Neutrophil (primary cell): Measurements from ENCODE around the gene MZT2A.
"Not testable (repeated sequence)": the region's sequence is repeated elsewhere in the genome, so short reads cannot be mapped to it uniquely, and the experiment has no call there.

Source experiments
- H3K27ac ChIP-seq: fragments of 200-600 bp; sonication (generic); 2 replicates; pipeline ENCODE4 v1.5.1; 2016; ENCODE audit warnings: mild to moderate bottlenecking, moderate library complexity
- H3K27me3 ChIP-seq: fragments of 200-600 bp; sonication (generic); 2 replicates; pipeline ENCODE4 v1.6.0; 2016; ENCODE audit warnings: mild to moderate bottlenecking
- H3K36me3 ChIP-seq: fragments of 200-600 bp; sonication (generic); 2 replicates; pipeline ENCODE4 v1.5.1; 2017
- H3K4me1 ChIP-seq, 2 experiments: fragments of 200-600 bp in 1 of 2; sonication (generic) in 1 of 2; 1 replicate in 1 of 2; 2 replicates in 1 of 2; pipeline versions ENCODE4 v1.5.1 to v1.6.1; 2013 to 2016; ENCODE audit warnings: low read depth in 1 of 2, low read length in 1 of 2, mild to moderate bottlenecking in 1 of 2, moderate library complexity in 1 of 2; ENCODE audit not compliant: control insufficient read depth in 1 of 2, insufficient read depth in 1 of 2
- H3K4me3 ChIP-seq, 2 experiments: fragments of 200-600 bp in 1 of 2; sonication (generic) in 1 of 2; 1 replicate in 1 of 2; 2 replicates in 1 of 2; pipeline ENCODE4 v1.5.1; 2013 to 2016; ENCODE audit warnings: low read depth in 1 of 2, low read length in 1 of 2, mild to moderate bottlenecking in 1 of 2, moderate library complexity in 1 of 2
- H3K9me3 ChIP-seq: fragments of 200-600 bp; sonication (generic); 2 replicates; pipeline ENCODE4 v1.5.1; 2016
- TF ChIP-seq, protein P1 (sequence below): fragments of 200-600 bp; sonication (generic); IDR thresholded peaks from 2 replicates; pipeline ENCODE4 v1.5.1; 2016; ENCODE audit warnings: antibody characterized with exemption

MZT2A gene

DNA sequence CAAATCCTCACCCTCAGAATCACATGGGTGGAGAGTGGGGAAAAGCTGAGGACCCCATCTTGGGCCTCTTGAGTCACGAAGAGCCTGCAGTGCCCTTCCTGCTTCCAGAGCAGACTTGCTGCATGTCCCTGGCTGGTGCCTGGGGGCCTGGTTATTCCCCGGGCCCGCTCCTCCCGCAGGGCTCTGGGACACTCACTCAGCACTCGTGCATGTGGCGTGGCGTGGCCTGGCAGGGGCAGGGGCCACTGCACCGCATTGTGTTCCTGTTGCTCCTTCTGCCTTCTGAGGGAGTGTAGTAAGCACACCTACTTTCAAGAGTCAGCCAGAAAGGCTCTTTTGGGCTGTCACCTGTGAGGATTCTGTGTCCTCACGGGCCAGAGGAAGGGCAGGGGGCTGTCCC is 17.4 kb upstream of the MZT2A start:
- Histone ChIP-seq H3K36me3 (peaks cover 70% of the 10 kb centered on the region), H3K27me3 (no peaks in the 10 kb centered on the region), H3K4me1 (no peaks in the 10 kb centered on the region), H3K27ac (no peak overlapping the region), H3K9me3 (no peaks in the 10 kb centered on the region), H3K4me3 (no peak overlapping the region)
- TF ChIP-seq, protein P1, sequence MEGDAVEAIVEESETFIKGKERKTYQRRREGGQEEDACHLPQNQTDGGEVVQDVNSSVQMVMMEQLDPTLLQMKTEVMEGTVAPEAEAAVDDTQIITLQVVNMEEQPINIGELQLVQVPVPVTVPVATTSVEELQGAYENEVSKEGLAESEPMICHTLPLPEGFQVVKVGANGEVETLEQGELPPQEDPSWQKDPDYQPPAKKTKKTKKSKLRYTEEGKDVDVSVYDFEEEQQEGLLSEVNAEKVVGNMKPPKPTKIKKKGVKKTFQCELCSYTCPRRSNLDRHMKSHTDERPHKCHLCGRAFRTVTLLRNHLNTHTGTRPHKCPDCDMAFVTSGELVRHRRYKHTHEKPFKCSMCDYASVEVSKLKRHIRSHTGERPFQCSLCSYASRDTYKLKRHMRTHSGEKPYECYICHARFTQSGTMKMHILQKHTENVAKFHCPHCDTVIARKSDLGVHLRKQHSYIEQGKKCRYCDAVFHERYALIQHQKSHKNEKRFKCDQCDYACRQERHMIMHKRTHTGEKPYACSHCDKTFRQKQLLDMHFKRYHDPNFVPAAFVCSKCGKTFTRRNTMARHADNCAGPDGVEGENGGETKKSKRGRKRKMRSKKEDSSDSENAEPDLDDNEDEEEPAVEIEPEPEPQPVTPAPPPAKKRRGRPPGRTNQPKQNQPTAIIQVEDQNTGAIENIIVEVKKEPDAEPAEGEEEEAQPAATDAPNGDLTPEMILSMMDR, result no peak

DNA sequence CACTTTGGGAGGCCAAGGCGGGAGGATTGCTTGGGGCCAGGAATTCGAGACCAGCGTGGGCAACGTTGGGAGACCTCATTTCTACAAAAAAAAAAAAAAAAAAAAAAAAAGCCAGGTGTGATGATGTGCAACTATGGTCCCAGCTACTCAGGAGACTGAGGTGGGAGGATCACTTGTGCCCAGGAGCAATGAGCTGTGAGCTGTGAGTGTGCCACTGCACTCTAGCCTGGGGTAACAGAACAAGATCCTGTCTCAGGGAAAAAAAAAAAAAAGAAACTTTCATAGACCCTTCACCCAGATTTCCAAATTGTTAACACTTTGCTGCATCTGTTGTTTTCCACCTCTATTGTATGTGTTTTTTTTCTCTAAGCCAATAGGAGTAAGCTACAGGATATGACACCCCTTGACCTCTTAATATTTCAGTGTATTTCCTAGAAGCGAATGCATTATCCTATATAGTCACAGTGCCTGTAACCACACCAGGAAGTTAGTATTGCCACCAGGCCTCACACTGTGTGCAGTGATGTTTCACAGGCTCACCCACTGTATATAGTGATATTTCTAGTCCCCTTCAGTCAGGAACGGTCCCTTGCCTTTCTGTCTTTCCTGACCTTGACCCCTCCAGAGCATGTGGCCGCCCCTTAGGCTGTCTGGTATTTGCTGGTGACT is 12.0 kb upstream of the MZT2A start:
- H3K4me1 ChIP-seq, H3K27me3 ChIP-seq, H3K4me3 ChIP-seq, H3K27ac ChIP-seq, H3K9me3 ChIP-seq: not testable (repeated sequence)
- H3K36me3 ChIP-seq, result peaks cover 73% of the 10 kb centered on the region

DNA sequence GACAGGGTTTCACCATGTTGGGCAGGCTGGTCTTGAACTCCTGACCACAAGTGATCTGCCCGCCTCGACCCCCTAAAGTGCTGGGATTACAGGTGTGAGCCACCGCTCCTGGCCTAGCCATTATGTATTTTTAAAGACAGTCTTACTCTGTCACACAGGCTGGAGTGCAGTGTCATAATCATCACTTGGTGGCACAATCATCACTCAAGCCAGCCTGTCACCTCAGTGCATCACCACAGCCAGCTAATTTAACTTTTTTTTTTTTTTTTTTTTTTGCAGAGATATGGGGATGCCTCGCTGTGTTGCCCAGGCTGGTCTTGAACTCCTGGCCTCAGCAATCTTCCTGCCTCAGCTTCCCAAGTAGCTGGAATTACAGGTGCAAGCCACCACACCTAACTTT is 11.4 kb upstream of the MZT2A start:
- not testable (repeated sequence) for H3K27me3 ChIP-seq, H3K27ac ChIP-seq, H3K4me3 ChIP-seq, H3K4me1 ChIP-seq, H3K9me3 ChIP-seq
- peaks cover 68% of the 10 kb centered on the region for H3K36me3 ChIP-seq

DNA sequence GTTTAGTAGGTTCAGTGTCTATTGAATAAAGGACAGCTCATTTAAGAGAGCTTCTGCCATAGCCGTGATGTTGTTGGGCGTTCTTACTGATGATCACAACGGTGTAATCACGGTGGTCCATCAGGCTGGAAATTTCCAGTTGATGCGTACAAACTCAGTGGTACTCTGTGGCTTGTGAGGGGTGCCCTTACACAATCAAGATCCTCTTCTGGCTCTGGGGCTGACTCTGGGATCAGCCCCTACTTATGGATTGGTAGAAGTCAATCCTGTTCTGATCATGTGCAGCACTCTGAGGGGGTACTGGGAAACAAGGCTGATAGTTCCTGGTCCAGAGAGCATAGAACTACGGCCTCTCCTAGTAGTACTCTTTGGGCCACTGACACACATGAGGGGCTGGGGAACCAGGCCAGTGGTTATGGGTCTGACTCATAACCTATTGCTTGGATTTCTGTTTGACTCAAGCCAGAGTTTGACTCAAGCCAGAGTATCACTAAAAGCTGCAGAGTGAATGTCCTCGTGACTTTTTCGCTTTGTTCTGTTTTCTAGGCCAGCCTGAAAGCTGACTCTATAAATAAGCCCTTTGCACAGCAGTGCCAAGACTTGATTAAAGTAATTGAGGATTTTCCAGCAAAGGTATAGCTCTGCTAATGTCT is 6.2 kb upstream of the MZT2A start:
- peaks cover 27% of the 10 kb centered on the region in 2 experiments for H3K4me1 ChIP-seq
- H3K9me3 ChIP-seq, H3K4me3 ChIP-seq, H3K27me3 ChIP-seq: not testable (repeated sequence)
- peak overlapping the region; percentile 75 for H3K27ac ChIP-seq
- peaks cover 31% of the 10 kb centered on the region for H3K36me3 ChIP-seq

DNA sequence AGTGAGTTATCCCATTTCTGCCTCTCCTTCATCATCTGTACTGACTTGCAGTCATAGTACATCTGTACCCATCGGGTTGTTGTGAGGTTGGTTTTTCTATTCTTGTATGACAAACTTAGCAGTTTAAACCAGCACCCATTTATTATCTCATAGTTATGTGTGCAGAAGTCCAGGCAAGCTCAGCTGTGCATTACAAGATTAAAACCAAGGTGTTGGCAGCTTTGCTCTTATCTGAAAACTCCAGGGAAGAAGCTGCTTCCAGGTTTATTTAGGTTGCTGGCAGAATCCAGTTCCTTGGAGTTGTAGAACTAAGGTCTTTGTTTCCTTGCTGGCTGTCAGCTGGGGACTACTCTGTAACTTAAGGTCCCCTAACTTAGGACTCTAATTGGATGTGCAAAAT is 3.3 kb upstream of the MZT2A start:
- H3K9me3 ChIP-seq, H3K27me3 ChIP-seq, H3K4me3 ChIP-seq, H3K36me3 ChIP-seq, H3K27ac ChIP-seq: not testable (repeated sequence)
- H3K4me1 ChIP-seq, result peaks cover 38 to 40% of the 10 kb centered on the region in 2 experiments

DNA sequence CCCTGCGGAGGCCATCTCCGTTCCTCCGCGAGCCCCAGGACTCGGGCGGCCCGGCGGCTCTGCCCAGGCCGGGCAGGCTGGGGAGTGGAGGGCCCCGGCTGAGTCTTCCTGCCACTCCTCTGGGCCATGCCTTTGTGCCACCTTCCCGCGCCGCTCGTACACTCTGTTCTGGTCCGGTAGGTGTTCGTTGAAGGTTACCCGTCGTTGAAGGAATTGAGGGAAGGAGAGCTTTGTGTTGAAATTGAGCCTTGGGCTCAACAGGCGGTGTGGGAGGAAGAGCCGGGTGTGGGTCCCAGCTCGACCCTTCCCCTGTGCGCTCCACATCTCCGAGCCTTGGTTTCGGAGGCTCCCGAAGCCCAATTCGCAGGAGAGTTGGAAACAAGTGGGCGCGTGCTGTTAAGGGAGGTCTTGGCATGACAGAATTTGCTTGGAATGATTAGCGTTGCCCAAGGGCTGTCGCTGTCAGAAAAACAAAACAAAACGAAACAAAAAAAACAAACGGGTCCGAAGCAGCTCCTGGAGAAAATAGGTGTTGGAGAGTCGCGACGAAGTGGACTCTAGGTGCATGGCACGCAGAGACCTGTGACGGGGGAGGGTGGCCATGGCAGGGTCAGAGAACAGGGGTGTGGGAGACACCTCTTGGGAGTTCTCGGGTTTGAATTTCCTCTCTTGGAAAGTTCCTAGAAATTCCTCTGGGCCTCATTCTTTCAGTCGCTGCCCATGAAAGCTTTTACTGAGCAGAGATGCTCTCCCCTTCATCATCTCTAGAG is 1.2 kb upstream of the MZT2A start:
- Histone ChIP-seq H3K4me3 (peak overlapping the region; percentile 83 to 89), H3K9me3 (no peaks in the 10 kb centered on the region), H3K4me1 (peaks cover 31 to 37% of the 10 kb centered on the region in 2 experiments), H3K36me3 (peaks cover under 1% of the 10 kb centered on the region), H3K27ac (peak overlapping the region; percentile 85), H3K27me3 (no peaks in the 10 kb centered on the region)
- TF ChIP-seq, protein P1, result no peak

DNA sequence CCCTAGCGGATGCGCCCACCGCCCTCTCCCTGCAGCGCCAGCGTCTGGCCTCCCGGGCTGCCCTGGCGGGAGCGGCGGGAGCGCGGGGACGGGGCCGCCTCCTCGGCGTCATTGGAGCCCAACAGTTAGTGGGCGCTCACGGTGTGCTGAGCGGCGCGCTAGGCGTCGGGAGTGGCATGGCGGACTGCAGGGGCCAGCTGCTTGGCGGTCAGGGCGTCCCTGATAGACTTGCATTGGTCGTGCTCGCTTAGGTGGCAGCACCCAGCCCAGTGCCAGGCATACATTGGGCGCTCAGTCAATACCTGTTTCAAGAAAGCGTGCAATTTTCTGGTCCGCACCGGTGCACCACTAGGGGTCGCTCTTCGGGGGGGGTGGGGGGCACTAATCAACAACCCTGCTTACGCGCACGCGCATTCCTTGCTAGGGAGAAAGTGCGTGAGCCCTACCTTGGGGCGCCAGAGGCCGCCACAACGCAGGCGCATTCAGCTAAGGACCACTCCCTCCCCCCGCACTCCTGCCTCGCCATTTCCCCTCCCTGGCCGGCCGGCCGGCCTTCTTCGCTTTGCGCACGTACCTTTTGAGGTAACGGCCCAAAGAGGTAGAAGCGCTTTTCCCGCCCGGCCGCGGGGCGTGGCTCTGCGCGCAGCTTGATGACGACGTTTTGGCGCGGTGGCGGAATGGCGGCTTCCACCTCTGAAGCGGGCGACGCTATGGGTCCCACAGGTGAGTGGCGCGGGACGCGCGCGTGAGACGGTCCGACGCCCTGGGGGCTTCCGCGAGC is 411 bp upstream of the MZT2A start:
- peak overlapping the region; percentile 83 to 89 for H3K4me3 ChIP-seq
- H3K4me1 ChIP-seq, result peaks cover 25 to 31% of the 10 kb centered on the region in 2 experiments
- no peaks in the 10 kb centered on the region for H3K27me3 ChIP-seq
- peak overlapping the region; percentile 85 for H3K27ac ChIP-seq
- peaks cover 7% of the 10 kb centered on the region for H3K36me3 ChIP-seq
- no peaks in the 10 kb centered on the region for H3K9me3 ChIP-seq
- TF ChIP-seq, protein P1, result peak; percentile 75

DNA sequence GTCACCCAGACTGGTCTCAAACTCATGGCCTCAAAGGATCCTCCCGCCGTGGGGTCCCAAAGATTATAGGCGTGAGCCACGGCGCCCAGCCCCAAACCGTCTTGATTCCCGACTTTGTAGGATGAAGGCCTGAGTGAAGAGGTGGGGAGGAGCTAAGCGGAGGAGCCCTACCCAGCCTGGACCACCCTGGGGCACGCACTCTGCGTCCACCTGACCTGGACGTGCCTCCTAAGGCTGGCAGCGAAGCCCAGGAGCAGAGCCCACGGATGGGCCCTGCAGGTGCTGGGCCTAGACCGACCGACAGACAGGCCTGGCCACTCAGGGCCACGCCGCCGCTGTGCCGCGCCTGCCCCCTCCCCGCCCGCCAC is 744 bp downstream of the MZT2A start:
- not testable (repeated sequence) for H3K27me3 ChIP-seq, H3K9me3 ChIP-seq, H3K36me3 ChIP-seq
- peak overlapping the region; percentile 85 for H3K27ac ChIP-seq
- peaks cover 17 to 24% of the 10 kb centered on the region in 2 experiments for H3K4me1 ChIP-seq
- H3K4me3 ChIP-seq, result peak overlapping the region; percentile 83 to 89

DNA sequence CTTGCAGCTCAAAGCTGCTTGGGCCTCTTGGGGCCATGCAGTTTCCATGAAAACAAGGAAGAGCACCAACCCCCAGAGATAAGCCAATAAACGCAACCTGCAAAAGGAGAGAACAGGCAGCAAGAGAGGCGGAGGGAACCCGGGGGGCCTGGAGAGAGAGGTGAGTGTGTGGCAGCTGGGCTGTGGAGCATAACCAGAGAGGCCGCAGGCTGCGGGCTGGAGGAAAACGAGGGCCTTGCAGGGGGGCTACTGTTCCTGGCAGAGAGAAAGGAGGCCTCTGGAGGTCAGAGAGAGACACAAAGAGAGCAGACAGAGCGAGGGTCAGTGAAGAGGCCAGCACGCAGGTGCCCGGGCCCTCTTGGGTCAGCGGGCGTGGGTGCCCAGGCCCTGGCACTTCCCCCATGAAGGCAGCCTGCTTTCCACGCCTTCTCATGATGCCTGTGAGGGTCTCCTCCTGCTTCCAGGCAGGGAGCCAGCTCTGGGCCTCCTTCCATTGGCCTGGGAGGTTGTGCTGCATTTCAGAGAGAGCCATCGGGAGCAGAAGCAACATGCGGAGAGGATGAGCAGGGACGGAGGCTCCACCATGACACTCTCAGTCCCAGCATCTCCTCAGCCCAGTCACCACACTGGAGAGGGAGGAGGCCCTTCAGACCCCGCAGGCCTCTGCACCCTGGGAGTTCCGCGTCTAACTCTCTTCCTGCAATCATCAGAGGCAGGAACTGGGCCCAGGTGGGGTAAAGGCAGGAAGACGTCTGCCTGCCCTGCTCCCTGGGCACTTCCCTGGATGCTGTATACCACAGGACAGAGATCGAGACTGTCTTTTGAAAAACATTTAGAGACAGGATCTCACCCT is 1.4 kb downstream of the MZT2A start:
- not testable (repeated sequence) for H3K9me3 ChIP-seq, H3K36me3 ChIP-seq, H3K27me3 ChIP-seq
- H3K4me1 ChIP-seq, result peaks cover 17 to 25% of the 10 kb centered on the region in 2 experiments
- H3K27ac ChIP-seq, result peak overlapping the region; percentile 85
- peak overlapping the region; percentile 83 to 89 for H3K4me3 ChIP-seq
